ENCODE results near the gene DNAJC5.

- no peak for TF ChIP-seq CTCF (conservative IDR thresholded peaks at IDR 0.05; ENCODE audit: low read length)
- no peak for TF ChIP-seq EZH2phosphoT487 (IDR thresholded peaks at IDR 0.05; ENCODE audit: borderline replicate concordance)
Measured at GRCh38 chr20:63908008-63908682, 13.2 kb downstream of the DNAJC5 start.
